AG09319 (cell line): ENCODE data around the gene AIFM2.

Experiments used
- DNase-seq: peaks from one replicate; pipeline ENCODE4 v3.0.0-alpha.2; 2010; ENCODE audit warnings: low read depth; ENCODE audit errors: extremely low read depth
- TF ChIP-seq, protein P1 (sequence below): IDR thresholded peaks from 2 replicates; pipeline ENCODE4 v1.5.1; 2011; ENCODE audit warnings: low read depth, mild to moderate bottlenecking, inconsistent platforms, low read length, moderate library complexity

AIFM2 gene

DNA sequence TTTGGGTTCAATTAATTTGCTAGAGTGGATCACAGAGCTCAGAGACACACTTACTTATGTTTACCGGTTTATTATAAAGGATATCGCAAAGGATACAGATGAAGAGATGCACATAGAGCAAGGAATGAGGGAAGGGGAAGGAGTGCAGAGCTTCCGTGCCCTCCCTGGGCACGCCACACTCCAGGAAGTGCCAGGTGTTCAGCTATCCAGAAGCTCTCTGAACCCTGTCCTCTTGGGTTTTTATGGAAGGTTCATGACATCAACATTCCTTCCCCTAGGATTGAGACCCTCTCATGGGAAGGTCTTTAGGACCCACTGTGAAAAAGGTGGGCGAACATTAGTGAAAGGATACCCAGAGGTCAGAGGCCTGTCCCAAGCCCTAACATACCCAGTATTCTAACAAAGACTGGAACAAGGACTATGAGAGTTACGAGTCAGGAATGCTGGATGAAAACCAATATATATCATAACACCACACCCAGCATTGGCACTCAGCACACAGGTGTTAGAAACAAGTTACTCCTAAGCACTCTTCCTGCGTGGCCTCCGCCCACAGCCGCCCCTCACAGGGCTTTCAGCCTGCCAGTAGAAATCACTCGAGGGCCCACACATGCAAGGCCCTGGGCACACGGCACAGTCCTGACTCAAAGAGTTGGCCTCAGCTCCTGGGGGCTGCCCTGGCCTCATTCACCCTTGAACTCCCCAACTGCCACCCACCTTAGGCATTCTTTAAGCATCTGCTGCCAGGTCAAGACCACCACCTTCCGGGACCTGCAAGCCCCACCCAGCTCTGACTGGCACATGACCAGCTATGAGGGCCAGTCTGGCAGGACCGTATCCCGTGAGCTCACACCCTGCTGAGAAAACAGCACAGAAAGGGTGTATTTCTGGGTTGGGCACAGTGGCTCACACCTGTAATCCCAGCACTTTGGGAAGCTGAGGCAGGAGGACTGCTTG lies 5.6 kb upstream of the AIFM2 start:
- no peak for DNase-seq
- TF ChIP-seq, protein P1, sequence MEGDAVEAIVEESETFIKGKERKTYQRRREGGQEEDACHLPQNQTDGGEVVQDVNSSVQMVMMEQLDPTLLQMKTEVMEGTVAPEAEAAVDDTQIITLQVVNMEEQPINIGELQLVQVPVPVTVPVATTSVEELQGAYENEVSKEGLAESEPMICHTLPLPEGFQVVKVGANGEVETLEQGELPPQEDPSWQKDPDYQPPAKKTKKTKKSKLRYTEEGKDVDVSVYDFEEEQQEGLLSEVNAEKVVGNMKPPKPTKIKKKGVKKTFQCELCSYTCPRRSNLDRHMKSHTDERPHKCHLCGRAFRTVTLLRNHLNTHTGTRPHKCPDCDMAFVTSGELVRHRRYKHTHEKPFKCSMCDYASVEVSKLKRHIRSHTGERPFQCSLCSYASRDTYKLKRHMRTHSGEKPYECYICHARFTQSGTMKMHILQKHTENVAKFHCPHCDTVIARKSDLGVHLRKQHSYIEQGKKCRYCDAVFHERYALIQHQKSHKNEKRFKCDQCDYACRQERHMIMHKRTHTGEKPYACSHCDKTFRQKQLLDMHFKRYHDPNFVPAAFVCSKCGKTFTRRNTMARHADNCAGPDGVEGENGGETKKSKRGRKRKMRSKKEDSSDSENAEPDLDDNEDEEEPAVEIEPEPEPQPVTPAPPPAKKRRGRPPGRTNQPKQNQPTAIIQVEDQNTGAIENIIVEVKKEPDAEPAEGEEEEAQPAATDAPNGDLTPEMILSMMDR, result no peak

GRCh38 chr10:70137135-70137534 lies 4.5 kb upstream of the AIFM2 start:
- TF ChIP-seq, protein P1, result no peak
- DNase-seq, result no peak

DNA sequence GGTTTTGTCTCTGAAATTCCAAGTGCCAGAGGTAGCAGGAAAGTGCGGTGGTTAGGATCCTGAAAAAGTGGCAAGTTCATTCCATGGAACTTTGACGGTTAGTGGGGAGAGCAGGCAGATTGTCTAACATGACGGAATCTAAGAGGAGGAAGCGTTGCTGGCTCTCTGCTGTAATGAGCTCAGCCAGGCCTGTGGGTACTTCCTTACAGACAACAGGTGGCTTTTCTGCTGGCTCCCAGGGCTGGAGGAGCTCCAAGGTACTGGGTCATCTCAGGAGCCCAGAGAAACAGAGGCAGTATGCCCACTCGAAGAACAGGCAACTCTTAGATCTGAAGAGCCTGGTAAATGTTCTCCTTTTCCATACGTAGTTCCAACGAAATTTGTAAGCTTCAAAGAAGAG lies 3.1 kb upstream of the AIFM2 start:
- no peak for DNase-seq
- TF ChIP-seq, protein P1, result no peak

- DNase-seq, result no peak
- TF ChIP-seq, protein P1, result no peak
Measured at GRCh38 chr10:70135046-70135445, 2.4 kb upstream of the AIFM2 start.

GRCh38 chr10:70131560-70131937 lies 1.1 kb downstream of the AIFM2 start:
- TF ChIP-seq, protein P1, result no peak
- DNase-seq, result no peak

DNA sequence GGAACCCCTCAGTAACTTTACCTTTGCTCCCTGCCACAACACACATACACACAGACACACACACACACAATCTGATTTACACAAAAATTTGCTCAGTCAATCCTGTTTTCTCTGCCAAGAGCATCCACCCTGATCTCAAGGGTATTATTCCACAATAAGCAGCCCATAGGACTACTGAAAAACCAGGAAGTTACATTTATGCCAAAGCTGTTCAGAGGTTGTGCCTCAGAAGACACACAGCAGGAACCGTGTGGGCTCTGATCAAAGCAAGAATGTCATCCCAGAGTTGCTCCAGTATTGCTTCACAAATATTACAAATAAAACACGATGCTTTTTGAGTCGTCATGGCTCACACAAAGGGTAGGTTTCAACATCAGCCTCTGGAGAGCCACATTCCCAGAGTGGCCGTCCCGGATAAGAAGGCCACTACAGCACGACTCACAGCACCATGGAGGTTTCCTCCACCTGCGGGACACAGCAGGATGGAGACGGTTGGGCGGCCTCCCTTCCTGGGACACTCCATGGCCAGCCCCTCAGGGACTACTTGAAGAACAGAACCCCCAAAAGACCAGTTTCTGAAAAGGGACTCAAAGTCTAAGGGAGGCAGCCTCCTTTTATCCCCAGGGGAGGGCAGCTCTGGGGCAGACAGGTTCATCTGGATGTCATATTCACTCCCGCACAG lies 1.6 kb downstream of the AIFM2 start:
- TF ChIP-seq, protein P1, result no peak
- peak; percentile 68 for DNase-seq
